Fibroblast of lung (primary cell): ENCODE data around the gene STPG4.

ENCODE experiments used
- CTCF ChIP-seq, 2 donors: IDR thresholded peaks in 1 of 2; conservative IDR thresholded peaks in 1 of 2; 1 replicate in 1 of 2; 2 replicates in 1 of 2; pipeline ENCODE4 v1.5.1; 2011 to 2012; ENCODE audit warnings: low read length in 2 of 2, control low read depth in 1 of 2, inconsistent platforms in 1 of 2, low read depth in 1 of 2, mild to moderate bottlenecking in 1 of 2
- EZH2 ChIP-seq: IDR thresholded peaks from 2 replicates; pipeline ENCODE4 v1.5.1; 2012; ENCODE audit warnings: low read length, control low read depth, mild to moderate bottlenecking; ENCODE audit errors: missing control alignments

DNA sequence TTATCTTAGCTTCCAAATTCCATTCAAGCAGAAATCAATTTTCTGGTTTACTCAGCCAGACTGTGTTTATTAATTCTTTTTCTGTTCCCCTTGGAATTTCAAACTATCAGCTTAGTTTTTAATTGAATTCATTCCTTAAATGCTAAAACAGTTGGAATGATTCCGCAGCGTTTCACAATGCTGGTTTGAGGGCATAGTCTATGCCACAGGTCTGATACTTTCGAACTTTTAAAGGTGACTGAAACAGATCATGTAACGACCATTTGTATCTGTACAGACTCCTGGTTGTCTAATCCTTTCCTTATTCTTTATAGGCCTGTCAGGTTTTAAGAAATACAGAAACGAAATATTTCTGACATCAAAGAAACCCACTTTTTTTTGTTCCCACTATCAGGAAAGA, 45.4 kb downstream of the STPG4 start:
- TF ChIP-seq CTCF (conservative IDR thresholded peaks at IDR 0.05 in 1 of 2, IDR thresholded peaks at IDR 0.05 in 1 of 2; ENCODE audit: low read depth in 1 of 2, low read length in 2 of 2) (no peak), EZH2 (no peak)
